ENCODE measurements around the gene HNRNPA0.

Gene HNRNPA0

GRCh38 chr5:137708796-137709559, 45.2 kb downstream of the HNRNPA0 start:
- Histone ChIP-seq H3K36me3 (ENCODE audit: control insufficient read depth, insufficient read depth, low read length) (peaks cover 8% of the 10 kb centered on the region), H3K27ac (ENCODE audit: insufficient read depth, low read length, poor library complexity, severe bottlenecking) (no peak overlapping the region), H3K4me3 (ENCODE audit: insufficient read depth, low read depth, low read length, poor library complexity, severe bottlenecking) (no peak overlapping the region), H3K9me3 (ENCODE audit: control insufficient read depth, low read length) (no peaks in the 10 kb centered on the region), H3K4me1 (ENCODE audit: control insufficient read depth, insufficient read depth, low read length, poor library complexity, severe bottlenecking) (no peaks in the 10 kb centered on the region), H3K27me3 (replicated peaks; ENCODE audit: control insufficient read depth, insufficient read depth, low read length, poor library complexity, severe bottlenecking) (no peaks in the 10 kb centered on the region)
- no peak for DNase-seq

DNA sequence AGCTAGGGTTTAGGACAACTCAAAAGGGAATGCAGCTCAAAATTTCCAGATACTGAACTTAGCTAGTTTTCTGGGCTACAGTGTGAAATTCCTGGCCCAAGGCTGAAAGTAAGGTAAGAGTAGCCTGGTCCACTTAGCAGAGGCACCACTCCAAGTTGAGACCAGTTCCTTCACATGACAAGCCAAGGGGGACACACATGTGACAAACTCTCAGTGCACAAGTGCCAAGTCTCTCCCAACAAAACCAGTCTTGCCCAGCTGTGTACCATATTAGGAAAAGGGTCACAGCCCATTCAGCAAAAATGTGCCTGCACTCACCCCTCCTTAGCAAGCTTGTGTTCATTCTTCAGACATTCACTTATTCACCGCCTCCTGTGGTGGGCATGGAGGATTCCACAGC, 46.1 kb downstream of the HNRNPA0 start:
- no peaks in the 10 kb centered on the region for H3K9me3 ChIP-seq (ENCODE audit: control insufficient read depth, low read length)
- no peak overlapping the region for H3K4me3 ChIP-seq (ENCODE audit: insufficient read depth, low read depth, low read length, poor library complexity, severe bottlenecking)
- no peak overlapping the region for H3K27ac ChIP-seq (ENCODE audit: insufficient read depth, low read length, poor library complexity, severe bottlenecking)
- DNase-seq, result no peak
- H3K36me3 ChIP-seq (ENCODE audit: control insufficient read depth, insufficient read depth, low read length), result peaks cover 8% of the 10 kb centered on the region
- no peaks in the 10 kb centered on the region for H3K4me1 ChIP-seq (ENCODE audit: control insufficient read depth, insufficient read depth, low read length, poor library complexity, severe bottlenecking)
- H3K27me3 ChIP-seq (replicated peaks; ENCODE audit: control insufficient read depth, insufficient read depth, low read length, poor library complexity, severe bottlenecking), result no peaks in the 10 kb centered on the region

DNA sequence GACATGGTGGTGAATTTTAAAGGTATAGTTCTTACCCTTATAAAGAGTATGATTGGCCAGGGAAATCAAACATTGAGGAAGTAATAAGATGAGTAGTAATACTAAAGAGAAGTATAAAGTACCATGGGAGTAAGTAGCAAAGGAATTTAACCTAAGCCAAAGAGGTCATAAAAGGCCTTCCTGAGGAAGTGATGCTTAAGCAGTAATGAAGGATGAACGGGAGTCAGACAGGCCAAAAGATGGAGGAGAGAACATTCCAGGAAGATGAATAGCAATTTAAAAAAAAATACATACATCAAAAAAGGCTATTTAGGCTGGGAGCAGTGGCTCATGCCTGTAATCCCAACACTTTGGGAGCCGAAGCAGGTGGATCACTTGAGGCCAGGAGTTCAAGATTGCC, 47.3 kb downstream of the HNRNPA0 start:
- Histone ChIP-seq H3K9me3 (ENCODE audit: control insufficient read depth, low read length) (no peaks in the 10 kb centered on the region), H3K4me1 (ENCODE audit: control insufficient read depth, insufficient read depth, low read length, poor library complexity, severe bottlenecking) (no peaks in the 10 kb centered on the region), H3K36me3 (ENCODE audit: control insufficient read depth, insufficient read depth, low read length) (peaks cover 8% of the 10 kb centered on the region), H3K27ac (ENCODE audit: insufficient read depth, low read length, poor library complexity, severe bottlenecking) (no peak overlapping the region), H3K4me3 (ENCODE audit: insufficient read depth, low read depth, low read length, poor library complexity, severe bottlenecking) (no peak overlapping the region), H3K27me3 (replicated peaks; ENCODE audit: control insufficient read depth, insufficient read depth, low read length, poor library complexity, severe bottlenecking) (no peaks in the 10 kb centered on the region)
- DNase-seq, result no peak

- no peak overlapping the region for H3K27ac ChIP-seq (ENCODE audit: insufficient read depth, low read length, poor library complexity, severe bottlenecking)
- no peak for DNase-seq
- H3K4me3 ChIP-seq (ENCODE audit: insufficient read depth, low read depth, low read length, poor library complexity, severe bottlenecking), result no peak overlapping the region
- H3K27me3 ChIP-seq (replicated peaks; ENCODE audit: control insufficient read depth, insufficient read depth, low read length, poor library complexity, severe bottlenecking), result no peaks in the 10 kb centered on the region
- no peaks in the 10 kb centered on the region for H3K4me1 ChIP-seq (ENCODE audit: control insufficient read depth, insufficient read depth, low read length, poor library complexity, severe bottlenecking)
- peaks cover 8% of the 10 kb centered on the region for H3K36me3 ChIP-seq (ENCODE audit: control insufficient read depth, insufficient read depth, low read length)
- no peaks in the 10 kb centered on the region for H3K9me3 ChIP-seq (ENCODE audit: control insufficient read depth, low read length)
Measured at GRCh38 chr5:137705106-137705505, 49.1 kb downstream of the HNRNPA0 start.

DNA sequence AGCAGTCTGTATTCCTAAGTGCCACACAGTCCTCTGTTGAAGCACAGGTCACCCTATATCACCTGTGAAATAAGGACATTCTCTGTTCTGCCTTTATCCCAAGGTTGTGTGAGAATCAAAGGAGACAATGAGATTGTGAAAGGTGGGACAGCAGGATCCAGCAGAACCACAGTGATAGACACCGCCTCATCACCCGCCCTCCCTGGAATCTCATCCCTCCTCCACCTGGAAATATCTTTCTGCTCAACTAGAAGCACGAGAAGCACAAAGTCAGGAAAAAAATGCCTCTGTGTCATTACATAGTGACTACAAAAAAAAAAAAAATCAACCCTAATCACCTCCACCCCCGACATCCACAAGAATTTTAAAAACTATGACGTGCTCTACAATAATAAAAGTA, 50.6 kb downstream of the HNRNPA0 start:
- Histone ChIP-seq H3K36me3 (ENCODE audit: control insufficient read depth, insufficient read depth, low read length) (peaks cover 5% of the 10 kb centered on the region), H3K27me3 (replicated peaks; ENCODE audit: control insufficient read depth, insufficient read depth, low read length, poor library complexity, severe bottlenecking) (no peaks in the 10 kb centered on the region), H3K4me3 (ENCODE audit: insufficient read depth, low read depth, low read length, poor library complexity, severe bottlenecking) (no peak overlapping the region), H3K9me3 (ENCODE audit: control insufficient read depth, low read length) (no peaks in the 10 kb centered on the region), H3K4me1 (ENCODE audit: control insufficient read depth, insufficient read depth, low read length, poor library complexity, severe bottlenecking) (no peaks in the 10 kb centered on the region), H3K27ac (ENCODE audit: insufficient read depth, low read length, poor library complexity, severe bottlenecking) (no peak overlapping the region)
- DNase-seq, result no peak

GRCh38 chr5:137700282-137700680, 53.9 kb downstream of the HNRNPA0 start:
- no peak overlapping the region for H3K4me3 ChIP-seq (ENCODE audit: insufficient read depth, low read depth, low read length, poor library complexity, severe bottlenecking)
- peaks cover 19% of the 10 kb centered on the region for H3K4me1 ChIP-seq (ENCODE audit: control insufficient read depth, insufficient read depth, low read length, poor library complexity, severe bottlenecking)
- no peak for DNase-seq
- H3K27ac ChIP-seq (ENCODE audit: insufficient read depth, low read length, poor library complexity, severe bottlenecking), result no peak overlapping the region
- no peaks in the 10 kb centered on the region for H3K36me3 ChIP-seq (ENCODE audit: control insufficient read depth, insufficient read depth, low read length)
- H3K9me3 ChIP-seq (ENCODE audit: control insufficient read depth, low read length), result no peaks in the 10 kb centered on the region
- H3K27me3 ChIP-seq (replicated peaks; ENCODE audit: control insufficient read depth, insufficient read depth, low read length, poor library complexity, severe bottlenecking), result no peaks in the 10 kb centered on the region

DNA sequence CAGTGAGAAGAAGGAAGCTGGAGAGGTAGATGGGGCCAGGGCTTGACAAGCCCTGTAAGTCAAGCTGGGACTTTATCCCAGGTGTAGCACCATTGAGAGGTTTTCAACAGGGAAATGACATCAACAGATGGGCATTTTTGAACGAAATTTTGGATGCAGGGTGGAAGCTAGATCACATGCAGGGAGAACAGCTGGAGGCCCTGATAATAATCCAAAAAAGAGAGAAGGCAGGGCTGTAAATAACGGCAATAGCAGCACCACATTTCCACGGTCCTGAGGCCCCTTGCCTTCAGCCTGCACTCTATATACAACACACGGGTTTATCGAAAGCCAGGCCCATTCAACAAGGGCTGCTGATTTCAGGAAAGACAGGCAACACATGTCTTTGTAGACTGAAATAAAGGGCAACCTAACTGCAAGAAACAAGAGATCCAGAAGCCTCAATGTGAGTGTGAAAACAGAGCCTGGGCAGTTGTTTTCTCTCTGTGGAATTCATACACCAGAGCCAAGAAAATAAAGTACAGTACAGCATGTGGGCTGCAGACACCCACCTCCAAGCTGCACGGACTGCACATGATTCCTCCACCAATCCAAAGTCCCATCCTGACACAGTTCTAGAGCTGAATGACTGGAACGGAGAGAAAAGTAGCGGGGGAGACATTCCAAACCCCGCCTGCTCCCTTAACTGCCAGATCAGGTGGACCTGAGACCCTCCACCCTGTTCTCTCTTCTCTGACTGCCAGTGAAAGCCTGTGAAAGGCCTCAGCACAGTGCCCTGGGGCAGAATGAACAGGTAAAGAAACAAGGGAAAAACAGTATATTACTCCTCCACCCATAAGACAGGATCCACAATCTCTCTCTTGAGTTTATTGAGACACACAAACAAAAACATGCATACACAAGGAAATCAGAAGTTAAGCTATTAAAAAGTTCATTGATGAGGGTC, 54.6 kb downstream of the HNRNPA0 start:
- Histone ChIP-seq H3K27me3 (replicated peaks; ENCODE audit: control insufficient read depth, insufficient read depth, low read length, poor library complexity, severe bottlenecking) (no peaks in the 10 kb centered on the region), H3K4me3 (ENCODE audit: insufficient read depth, low read depth, low read length, poor library complexity, severe bottlenecking) (no peak overlapping the region), H3K9me3 (ENCODE audit: control insufficient read depth, low read length) (no peaks in the 10 kb centered on the region), H3K4me1 (ENCODE audit: control insufficient read depth, insufficient read depth, low read length, poor library complexity, severe bottlenecking) (peaks cover 26% of the 10 kb centered on the region), H3K27ac (ENCODE audit: insufficient read depth, low read length, poor library complexity, severe bottlenecking) (no peak overlapping the region), H3K36me3 (ENCODE audit: control insufficient read depth, insufficient read depth, low read length) (no peaks in the 10 kb centered on the region)
- no peak for DNase-seq

- Histone ChIP-seq H3K27ac (ENCODE audit: insufficient read depth, low read length, poor library complexity, severe bottlenecking) (peak overlapping the region; percentile 47), H3K4me3 (ENCODE audit: insufficient read depth, low read depth, low read length, poor library complexity, severe bottlenecking) (no peak overlapping the region), H3K9me3 (ENCODE audit: control insufficient read depth, low read length) (no peaks in the 10 kb centered on the region), H3K27me3 (replicated peaks; ENCODE audit: control insufficient read depth, insufficient read depth, low read length, poor library complexity, severe bottlenecking) (no peaks in the 10 kb centered on the region), H3K36me3 (ENCODE audit: control insufficient read depth, insufficient read depth, low read length) (peaks cover 4% of the 10 kb centered on the region), H3K4me1 (ENCODE audit: control insufficient read depth, insufficient read depth, low read length, poor library complexity, severe bottlenecking) (peaks cover 26% of the 10 kb centered on the region)
- no peak for DNase-seq
Measured at GRCh38 chr5:137696481-137696880, 57.7 kb downstream of the HNRNPA0 start.

- Histone ChIP-seq H3K36me3 (ENCODE audit: control insufficient read depth, insufficient read depth, low read length) (peaks cover 4% of the 10 kb centered on the region), H3K4me1 (ENCODE audit: control insufficient read depth, insufficient read depth, low read length, poor library complexity, severe bottlenecking) (peaks cover 26% of the 10 kb centered on the region), H3K9me3 (ENCODE audit: control insufficient read depth, low read length) (no peaks in the 10 kb centered on the region), H3K4me3 (ENCODE audit: insufficient read depth, low read depth, low read length, poor library complexity, severe bottlenecking) (peak overlapping the region; percentile 13), H3K27ac (ENCODE audit: insufficient read depth, low read length, poor library complexity, severe bottlenecking) (peak overlapping the region; percentile 47), H3K27me3 (replicated peaks; ENCODE audit: control insufficient read depth, insufficient read depth, low read length, poor library complexity, severe bottlenecking) (no peaks in the 10 kb centered on the region)
- peak in 1 of 3 donors; percentile 5 for DNase-seq
Measured at GRCh38 chr5:137695651-137696428, 58.3 kb downstream of the HNRNPA0 start.
